Activated CD8-positive, alpha-beta memory T cell treated with anti-CD3 and anti-CD28 coated beads, Interleukin-2, amount 50 U/mL, for 24 hours (primary cell): ENCODE data around the gene TUBA4A.
"Not testable (repeated sequence)": the region's sequence is repeated elsewhere in the genome, so short reads cannot be mapped to it uniquely, and the experiment has no call there.

ENCODE experiments used
- DNase-seq: peaks from one replicate; pipeline ENCODE4 v3.0.0-alpha.2; 2020; ENCODE audit errors: extremely low read depth

The TUBA4A gene

GRCh38 chr2:219268294-219268693, 14.6 kb upstream of the TUBA4A start:
- no peak for DNase-seq

GRCh38 chr2:219266886-219267285, 13.2 kb upstream of the TUBA4A start:
- DNase-seq, result no peak

GRCh38 chr2:219266232-219266631, 12.5 kb upstream of the TUBA4A start:
- DNase-seq, result no peak

- no peak for DNase-seq
These were observed 7.5 kb upstream of the TUBA4A start for GRCh38 chr2:219261024-219261855.

- DNase-seq, result not testable (repeated sequence)
These were observed 5.2 kb upstream of the TUBA4A start for GRCh38 chr2:219258942-219259341.

GRCh38 chr2:219254590-219255201, 978 bp upstream of the TUBA4A start:
- no peak for DNase-seq

- DNase-seq, result no peak
These were observed 592 bp downstream of the TUBA4A start, which contains the start of gene TUBA4B for GRCh38 chr2:219252900-219253752. TSS of gene TUBA4B (plus strand) at chr2:219253243. CDS start at chr2:219253408, 165 bp downstream.

GRCh38 chr2:219252570-219252899, 1.2 kb downstream of the TUBA4A start:
- DNase-seq, result no peak

GRCh38 chr2:219252084-219252483, 1.6 kb downstream of the TUBA4A start:
- DNase-seq, result no peak

GRCh38 chr2:219251656-219252055, 2.1 kb downstream of the TUBA4A start:
- DNase-seq, result no peak

- no peak for DNase-seq
These were observed 3.5 kb downstream of the TUBA4A start for GRCh38 chr2:219250049-219250781.

- DNase-seq, result no peak
These were observed 4.3 kb downstream of the TUBA4A start for GRCh38 chr2:219249203-219249980.

GRCh38 chr2:219248845-219249202, 4.9 kb downstream of the TUBA4A start:
- no peak for DNase-seq

GRCh38 chr2:219247678-219248642, 5.8 kb downstream of the TUBA4A start:
- DNase-seq, result no peak

- DNase-seq, result no peak
These were observed 7.2 kb downstream of the TUBA4A start for GRCh38 chr2:219246559-219246958.

GRCh38 chr2:219245899-219246230, 7.9 kb downstream of the TUBA4A start:
- DNase-seq, result no peak

GRCh38 chr2:219245148-219245898, 8.4 kb downstream of the TUBA4A start, which contains the start of the genes GLB1L and STK16:
TSS of gene GLB1L (minus strand) at chr2:219245444. CDS start at chr2:219243573, 1,871 bp downstream.
TSS of gene STK16 (plus strand) at chr2:219245479. CDS start at chr2:219246000, 521 bp downstream.
- DNase-seq, result peak; percentile 79

- no peak for DNase-seq
These were observed 8.9 kb downstream of the TUBA4A start for GRCh38 chr2:219244789-219245147.

- no peak for DNase-seq
These were observed 10.4 kb downstream of the TUBA4A start for GRCh38 chr2:219243291-219243761.
